ENCODE results near the gene SUDS3. TPM values are rescaled to one million over a fixed set of nuclear protein-coding genes. Genes with fewer than 3 reads are reported as not detected.

SUDS3 gene
- total RNA-seq, 2 donors from 2014 or later, result 46.2 to 48.2 TPM

DNA sequence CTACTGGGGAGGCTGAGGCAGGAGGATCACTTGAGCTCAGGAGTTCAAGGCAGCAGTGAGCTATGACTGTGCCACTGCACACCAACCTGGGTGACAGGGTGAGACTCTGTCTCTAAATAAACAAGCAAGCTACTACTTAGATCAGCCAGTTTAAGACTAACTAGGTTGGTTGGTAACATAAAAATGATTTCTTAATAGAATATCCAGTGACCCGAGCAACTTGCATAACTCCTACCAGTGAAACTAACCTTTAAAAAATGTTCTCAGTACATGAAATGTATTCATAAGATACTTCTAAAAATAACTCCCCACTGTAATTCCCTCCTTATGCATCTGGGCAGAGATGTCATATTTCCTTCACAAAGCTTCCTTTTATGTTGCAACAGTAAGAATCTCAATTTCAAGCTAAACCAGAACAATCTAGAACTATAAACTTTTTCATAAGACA is 19.5 kb upstream of the SUDS3 start:
- no peaks in the 10 kb centered on the region for H3K9me3 ChIP-seq
- H3K27ac ChIP-seq, result peak overlapping the region in 1 of 2 donors; percentile 31
- no peaks in the 10 kb centered on the region for H3K36me3 ChIP-seq
- DNase-seq (ENCODE audit: low spot score) (no peak), ATAC-seq (ENCODE audit: insufficient number of reproducible peaks, low FRiP score, low read depth) (peak; percentile 33)
- TF ChIP-seq CTCF (IDR thresholded peaks at IDR 0.05), result no peak
- no peak overlapping the region for H3K4me3 ChIP-seq
- H3K4me1 ChIP-seq (ENCODE audit: control insufficient read depth in 1 of 2, low read depth in 2 of 2), result peaks cover 11 to 18% of the 10 kb centered on the region in 2 donors
- no peaks in the 10 kb centered on the region for H3K27me3 ChIP-seq (replicated peaks; ENCODE audit: insufficient read depth)

DNA sequence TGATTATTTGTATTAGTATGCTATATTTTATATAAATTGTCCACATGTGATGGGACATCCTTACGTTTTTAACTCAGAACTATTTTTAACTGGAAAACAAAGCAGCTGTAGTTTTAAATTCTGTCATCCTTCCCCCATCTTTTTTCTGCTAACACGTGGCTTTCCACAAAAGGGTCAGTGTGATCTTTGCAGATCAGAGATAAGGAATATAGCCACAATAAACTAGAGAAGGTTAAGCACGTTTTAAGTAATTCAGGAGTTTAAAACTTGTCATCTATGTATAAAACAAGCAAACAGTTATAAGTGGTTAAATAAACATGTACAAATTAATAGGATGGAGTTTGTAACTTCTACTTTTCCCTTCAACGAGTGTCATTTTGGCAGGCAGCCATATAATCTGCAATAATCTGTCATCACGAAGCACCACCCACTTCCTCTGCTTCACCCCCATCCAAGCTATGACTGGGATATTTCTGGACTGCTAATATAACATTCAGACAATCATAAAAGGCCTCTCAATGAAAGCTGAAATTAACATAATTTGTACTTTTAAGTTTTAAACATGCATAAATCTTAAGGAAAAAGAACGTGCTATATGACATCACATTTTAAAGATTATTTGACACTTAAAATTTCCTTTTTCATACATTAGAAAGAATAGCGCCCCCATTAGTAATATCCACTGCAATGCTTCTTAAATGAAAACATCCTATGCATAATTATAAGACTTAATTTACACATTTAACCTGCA is 18.9 kb upstream of the SUDS3 start:
- Histone ChIP-seq H3K36me3 (no peaks in the 10 kb centered on the region), H3K4me1 (ENCODE audit: control insufficient read depth in 1 of 2, low read depth in 2 of 2) (peaks cover 11 to 18% of the 10 kb centered on the region in 2 donors), H3K27ac (no peak overlapping the region), H3K4me3 (peak overlapping the region; percentile 17), H3K9me3 (no peaks in the 10 kb centered on the region), H3K27me3 (replicated peaks; ENCODE audit: insufficient read depth) (no peaks in the 10 kb centered on the region)
- no peak for TF ChIP-seq CTCF (IDR thresholded peaks at IDR 0.05)
- no peak for DNase-seq (ENCODE audit: low spot score)
- ATAC-seq (ENCODE audit: insufficient number of reproducible peaks, low FRiP score, low read depth), result peak; percentile 58

GRCh38 chr12:118358008-118358359 is 18.4 kb upstream of the SUDS3 start:
- DNase-seq (ENCODE audit: low spot score), result no peak
- no peaks in the 10 kb centered on the region for H3K9me3 ChIP-seq
- H3K36me3 ChIP-seq, result no peaks in the 10 kb centered on the region
- H3K27ac ChIP-seq, result no peak overlapping the region
- ATAC-seq (ENCODE audit: insufficient number of reproducible peaks, low FRiP score, low read depth), result no peak
- peaks cover 11 to 18% of the 10 kb centered on the region in 2 donors for H3K4me1 ChIP-seq (ENCODE audit: control insufficient read depth in 1 of 2, low read depth in 2 of 2)
- TF ChIP-seq CTCF (IDR thresholded peaks at IDR 0.05), result no peak
- peak overlapping the region; percentile 17 for H3K4me3 ChIP-seq
- H3K27me3 ChIP-seq (replicated peaks; ENCODE audit: insufficient read depth), result no peaks in the 10 kb centered on the region

GRCh38 chr12:118358612-118359540 is 17.5 kb upstream of the SUDS3 start:
- DNase-seq (ENCODE audit: low spot score) (no peak), ATAC-seq (ENCODE audit: insufficient number of reproducible peaks, low FRiP score, low read depth) (no peak)
- peak overlapping the region in 1 of 2 donors; percentile 3 for H3K27ac ChIP-seq
- no peaks in the 10 kb centered on the region for H3K36me3 ChIP-seq
- H3K4me1 ChIP-seq (ENCODE audit: control insufficient read depth in 1 of 2, low read depth in 2 of 2), result peaks cover 11 to 18% of the 10 kb centered on the region in 2 donors
- TF ChIP-seq CTCF (IDR thresholded peaks at IDR 0.05), result no peak
- no peaks in the 10 kb centered on the region for H3K9me3 ChIP-seq
- peak overlapping the region; percentile 38 for H3K4me3 ChIP-seq
- no peaks in the 10 kb centered on the region for H3K27me3 ChIP-seq (replicated peaks; ENCODE audit: insufficient read depth)

GRCh38 chr12:118359541-118359915 is 16.8 kb upstream of the SUDS3 start:
- DNase-seq (ENCODE audit: low spot score) (no peak), ATAC-seq (ENCODE audit: insufficient number of reproducible peaks, low FRiP score, low read depth) (no peak)
- peak overlapping the region; percentile 38 for H3K4me3 ChIP-seq
- no peaks in the 10 kb centered on the region for H3K27me3 ChIP-seq (replicated peaks; ENCODE audit: insufficient read depth)
- H3K4me1 ChIP-seq (ENCODE audit: control insufficient read depth in 1 of 2, low read depth in 2 of 2), result peaks cover 11 to 18% of the 10 kb centered on the region in 2 donors
- H3K36me3 ChIP-seq, result no peaks in the 10 kb centered on the region
- TF ChIP-seq CTCF (IDR thresholded peaks at IDR 0.05), result no peak
- peak overlapping the region in 1 of 2 donors; percentile 3 for H3K27ac ChIP-seq
- H3K9me3 ChIP-seq, result no peaks in the 10 kb centered on the region
